ENCODE results near the gene CALR3.
"Not testable (repeated sequence)": the region's sequence is repeated elsewhere in the genome, so short reads cannot be mapped to it uniquely, and the experiment has no call there.

Gene CALR3, protein sequence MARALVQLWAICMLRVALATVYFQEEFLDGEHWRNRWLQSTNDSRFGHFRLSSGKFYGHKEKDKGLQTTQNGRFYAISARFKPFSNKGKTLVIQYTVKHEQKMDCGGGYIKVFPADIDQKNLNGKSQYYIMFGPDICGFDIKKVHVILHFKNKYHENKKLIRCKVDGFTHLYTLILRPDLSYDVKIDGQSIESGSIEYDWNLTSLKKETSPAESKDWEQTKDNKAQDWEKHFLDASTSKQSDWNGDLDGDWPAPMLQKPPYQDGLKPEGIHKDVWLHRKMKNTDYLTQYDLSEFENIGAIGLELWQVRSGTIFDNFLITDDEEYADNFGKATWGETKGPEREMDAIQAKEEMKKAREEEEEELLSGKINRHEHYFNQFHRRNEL

DNA sequence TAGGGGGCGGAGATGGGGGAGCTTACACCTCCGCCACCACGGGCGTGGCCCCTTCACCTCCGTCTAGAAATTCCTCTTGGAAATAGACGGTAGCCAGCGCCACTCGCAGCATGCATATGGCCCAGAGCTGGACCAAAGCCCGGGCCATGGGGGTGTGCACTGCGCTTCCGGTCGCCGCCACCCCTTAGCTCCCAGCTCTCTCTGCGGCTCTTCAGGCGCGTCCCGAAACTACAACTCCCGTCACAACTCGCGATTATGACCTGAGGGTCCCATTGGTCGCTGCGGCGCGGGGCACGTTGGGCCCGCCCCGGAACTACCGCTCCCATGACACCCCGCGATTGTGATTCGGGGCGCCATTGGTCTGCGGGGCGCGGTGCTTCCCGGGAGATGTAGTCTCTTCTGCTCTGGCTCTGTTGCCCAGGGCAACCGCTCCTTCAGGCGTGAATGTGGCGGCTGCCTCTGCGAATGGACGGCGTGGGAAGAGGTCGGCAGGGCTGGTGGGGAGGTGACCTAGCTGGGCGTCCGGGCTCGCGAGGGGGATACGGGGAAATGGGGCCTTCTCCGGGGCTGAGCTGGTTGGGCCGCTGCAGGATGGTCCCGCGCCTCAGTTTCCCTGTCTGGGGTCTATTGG lies at the start of gene CALR3, which contains the start of gene C19orf44:
CALR3 (minus strand) TSS at position 186 of the 631 bp plus-strand sequence; CDS start at position 148, 38 bp downstream.
C19orf44 (plus strand) TSS at position 413 of the 631 bp plus-strand sequence. CDS start 4,399 bp downstream, outside the sequence.
- intact Hi-C loops (cut with DNase I): loop anchor here (5.0 kb wide), 1 partner anchor 46 kb away; the partner anchor contains the start of gene CHERP
- DNase-seq: peak; percentile 97 to 100 (median 99)

DNA sequence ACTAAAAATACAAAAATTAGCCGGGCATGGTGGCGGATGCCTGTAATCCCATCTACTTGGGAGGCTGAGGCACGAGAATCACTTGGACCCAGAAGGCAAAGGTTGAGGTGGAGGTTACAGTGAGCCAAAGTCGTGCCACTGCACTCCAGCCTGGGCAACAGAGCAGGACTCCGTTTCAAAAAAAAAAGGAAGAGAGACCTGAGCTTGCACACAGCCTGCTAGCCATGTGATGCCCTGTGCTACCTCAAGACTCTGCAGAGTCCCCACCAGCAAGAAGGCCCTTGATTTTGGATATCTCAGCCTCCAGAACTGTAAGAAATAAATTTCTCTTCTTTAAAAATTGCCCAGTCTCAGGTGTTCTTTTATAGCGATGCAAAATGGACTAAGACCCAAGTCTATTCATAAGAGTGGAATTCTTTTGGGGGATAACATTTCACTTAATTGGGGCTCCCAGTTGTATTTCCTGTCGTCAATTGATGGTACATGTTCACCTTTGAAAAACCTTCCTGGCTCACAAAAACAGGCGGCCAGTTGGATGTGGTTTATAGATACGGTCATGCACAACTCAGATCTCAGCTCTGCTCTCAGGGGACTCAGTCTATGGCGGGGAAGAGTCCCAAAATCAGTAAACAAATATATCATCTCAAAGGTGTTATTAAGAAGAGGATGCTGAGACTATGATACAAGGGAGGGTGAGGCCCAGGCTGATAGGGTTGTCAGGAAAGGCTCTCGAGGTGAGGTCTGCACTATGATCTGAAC lies 48.7 kb upstream of the CALR3 start:
- DNase-seq: no peak
- intact Hi-C loops (cut with DNase I): loop anchor here (5.0 kb wide), 1 partner anchor 47 kb away; the partner anchor contains the start of genes C19orf44 and CALR3

DNA sequence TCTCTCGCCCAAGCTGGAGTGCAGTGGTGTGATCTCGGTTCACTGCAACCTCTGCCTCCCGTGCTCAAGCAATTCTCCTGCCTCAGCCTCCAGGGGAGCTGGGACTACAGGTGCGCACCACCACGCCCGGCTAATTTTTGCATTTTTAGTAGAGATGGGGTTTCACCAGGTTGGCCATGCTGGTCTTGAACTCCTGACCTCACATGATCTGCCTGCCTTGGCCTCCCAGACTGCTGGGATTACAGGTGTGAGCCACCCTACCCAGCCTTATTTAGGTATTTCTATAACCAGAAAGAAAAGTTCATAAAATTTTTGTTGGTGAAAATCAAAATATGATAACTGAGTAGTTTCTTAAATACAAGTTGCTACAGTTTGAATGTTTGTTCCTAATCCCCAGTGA lies 47.8 kb upstream of the CALR3 start:
- intact Hi-C loops (cut with DNase I): loop anchor here (5.0 kb wide), 1 partner anchor 46 kb away; the partner anchor contains the start of genes C19orf44 and CALR3
- not testable (repeated sequence) for DNase-seq

DNA sequence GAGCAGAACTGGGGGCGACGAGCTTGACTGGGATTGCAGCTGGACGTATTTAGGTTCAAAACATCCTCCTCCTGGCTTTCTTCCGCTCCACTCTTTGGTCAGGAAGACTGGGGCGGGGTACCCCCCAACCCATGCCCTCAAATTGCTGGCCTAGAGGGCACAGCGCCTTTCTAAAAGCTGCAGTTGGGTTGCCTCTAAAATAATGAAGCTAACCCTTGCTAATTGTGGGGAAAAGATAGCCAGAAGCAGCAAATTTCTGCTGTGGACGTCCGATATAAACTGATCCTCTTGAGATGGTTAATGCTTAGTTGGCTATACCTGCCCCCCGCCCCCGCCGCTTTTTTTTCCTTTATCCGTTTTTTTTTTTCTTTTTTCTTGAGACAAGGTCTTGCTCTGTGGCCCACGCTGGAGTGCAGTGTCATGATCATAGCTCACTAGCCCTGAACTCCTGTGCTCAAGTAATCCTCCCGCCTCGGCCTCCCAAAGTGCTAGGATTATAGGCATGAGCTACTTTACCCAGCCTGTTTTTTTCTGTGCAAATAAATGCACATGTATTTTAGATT lies 47.0 kb upstream of the CALR3 start:
- intact Hi-C loops (cut with DNase I): loop anchor here (1.0 to 5.0 kb wide), 3 partner anchors 46 to 117 kb away; partner anchors contain the start of genes C19orf44, CALR3, MED26 and SMIM7
- DNase-seq: peak in 1 of 10 donors; percentile 87

DNA sequence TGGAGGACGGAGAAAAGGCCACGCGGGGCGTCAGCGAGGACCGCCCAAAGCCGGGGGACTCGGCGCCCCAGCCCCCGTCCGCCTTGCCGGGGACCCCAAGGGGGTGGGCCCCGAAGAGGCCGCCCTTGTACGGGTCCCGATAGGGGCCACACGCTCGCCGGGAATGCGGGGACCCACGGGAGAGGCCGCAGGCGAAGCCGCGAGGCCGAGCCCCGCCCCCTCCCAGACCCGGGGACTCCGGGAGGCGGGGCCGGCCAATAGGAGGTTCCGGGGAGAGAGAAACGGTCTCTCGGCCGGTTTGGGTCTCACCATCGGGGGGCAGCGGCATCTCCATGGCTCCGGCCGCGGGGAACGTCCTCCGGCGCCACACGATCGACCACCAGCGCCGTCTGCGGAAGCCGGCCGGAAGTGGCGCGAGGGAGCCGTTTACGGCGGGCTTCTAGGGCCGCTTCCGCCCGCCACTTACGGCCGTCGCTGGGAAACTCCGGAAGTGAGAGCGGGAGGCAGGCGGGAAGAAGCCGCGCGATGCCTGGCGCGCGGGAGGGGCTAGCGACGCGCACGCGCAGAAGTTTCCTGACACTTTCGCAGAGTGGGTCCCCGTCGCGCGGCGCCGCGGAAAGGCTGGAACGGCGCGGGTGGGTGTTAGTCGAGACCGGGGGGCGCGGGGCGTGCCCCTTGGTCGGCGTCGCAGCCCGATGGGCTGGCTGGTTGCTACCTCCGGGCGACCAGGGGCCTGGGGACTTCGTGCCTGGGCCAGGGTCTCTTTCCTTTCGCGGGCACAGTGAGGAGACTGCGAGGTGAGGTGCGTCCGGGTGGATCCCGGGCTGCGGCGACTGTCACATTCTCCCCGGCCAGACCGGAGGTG lies 46.3 kb upstream of the CALR3 start, which contains the start of gene CHERP:
CHERP (minus strand) TSS at position 393 of the 865 bp plus-strand sequence; CDS start at position 334, 59 bp downstream.
- peak; percentile 90 to 99 (median 92) for DNase-seq
- intact Hi-C loops (cut with DNase I): loop anchor here (1.0 to 5.0 kb wide), 3 partner anchors 45 to 118 kb away; partner anchors contain the start of genes C19orf44, CALR3, MED26 and SMIM7

DNA sequence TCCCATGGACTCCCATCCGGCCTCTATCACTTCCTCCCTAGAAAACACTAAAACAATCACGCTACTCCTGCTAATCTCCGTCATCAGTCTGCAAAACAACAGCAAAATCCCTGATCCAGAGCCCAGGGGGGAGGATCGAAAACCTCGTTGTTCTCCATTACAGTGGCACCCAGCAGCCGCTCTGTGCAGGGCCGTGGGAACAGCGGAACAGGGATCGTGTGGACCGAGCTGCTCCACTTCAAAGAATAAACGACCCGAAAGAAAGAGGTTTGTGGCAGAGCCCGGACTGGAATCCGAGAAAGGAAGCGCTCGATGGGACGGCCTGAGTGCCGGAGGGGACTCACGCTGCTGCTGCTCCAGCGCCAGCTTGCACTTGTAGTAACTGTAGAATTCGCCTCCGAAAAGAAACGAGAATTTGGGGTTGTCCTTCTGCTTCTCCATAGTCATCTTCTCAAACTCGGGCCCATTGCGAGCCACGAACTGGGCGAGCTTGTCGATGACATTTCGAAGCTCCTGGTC lies 45.6 kb upstream of the CALR3 start:
- no peak for DNase-seq

DNA sequence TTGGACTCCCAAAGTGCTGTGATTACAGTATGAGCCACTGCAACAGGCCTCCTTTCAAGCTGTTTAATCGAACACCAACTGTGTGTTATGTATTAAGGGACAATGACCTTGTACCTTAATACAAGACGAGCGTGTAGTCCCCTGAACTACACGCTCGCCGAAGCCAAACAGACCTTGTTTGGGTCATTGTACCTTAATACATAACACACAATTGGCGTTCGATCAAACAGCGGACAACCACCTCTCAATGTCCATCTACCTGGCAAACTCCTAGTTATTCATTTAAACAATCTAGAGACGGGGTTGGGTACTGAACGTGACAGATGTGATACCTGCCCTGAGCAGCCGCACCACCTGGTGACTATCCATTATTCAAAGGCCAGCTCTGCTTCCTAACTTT lies 45.0 kb upstream of the CALR3 start:
- intact Hi-C loops (cut with DNase I): loop anchor here (5.0 kb wide), 1 partner anchor 44 kb away; the partner anchor contains the start of genes C19orf44 and CALR3
- DNase-seq: no peak

More for the DNA sequence above, 45.6 kb upstream of the CALR3 start:
- intact Hi-C loops (cut with DNase I): loop anchor here (1.0 to 5.0 kb wide), 3 partner anchors 44 to 119 kb away; partner anchors contain the start of genes C19orf44, CALR3, MED26 and SMIM7

DNA sequence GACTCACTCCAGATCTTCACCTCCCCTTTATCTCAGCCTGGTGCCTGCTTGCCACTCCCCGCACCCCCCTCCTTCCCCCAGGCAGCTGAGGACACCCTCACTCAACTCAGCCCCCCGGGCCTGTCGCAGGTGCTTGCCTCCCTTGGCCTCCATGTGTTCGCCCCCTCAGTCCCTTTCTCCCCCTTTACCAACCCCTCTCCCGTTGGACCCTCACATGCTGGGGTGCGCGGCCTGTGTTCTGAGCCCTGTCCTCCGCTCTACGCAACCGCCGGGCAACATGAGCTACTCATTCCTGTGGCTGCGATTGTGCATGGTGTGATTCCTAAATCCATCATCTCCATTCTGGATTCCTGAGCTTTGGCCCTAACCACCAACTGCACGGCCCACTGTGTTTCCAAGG lies 41.1 kb upstream of the CALR3 start:
- no peak for DNase-seq
- intact Hi-C loops (cut with DNase I): no loop called here

DNA sequence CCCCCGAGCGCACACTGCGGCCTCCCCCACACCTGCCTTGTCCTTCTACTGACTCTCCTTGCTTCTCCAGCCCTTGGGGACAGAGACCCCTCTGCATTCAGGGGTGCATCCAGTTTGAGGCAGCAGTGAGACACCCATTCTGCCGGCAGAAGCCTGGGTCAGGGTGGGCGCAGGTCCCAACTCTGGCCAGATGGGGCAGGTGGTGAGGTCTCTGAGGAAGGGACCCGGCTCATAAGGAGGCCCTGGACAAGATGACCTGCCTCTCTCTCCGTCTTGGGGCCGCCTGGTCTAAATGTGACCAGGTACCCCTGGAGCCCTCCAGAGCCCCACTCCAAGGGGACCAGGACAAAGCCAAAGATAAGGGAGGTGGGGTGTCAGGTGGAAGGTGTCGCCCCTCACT lies 40.2 kb upstream of the CALR3 start:
- no peak for DNase-seq
- intact Hi-C loops (cut with DNase I): no loop called here

DNA sequence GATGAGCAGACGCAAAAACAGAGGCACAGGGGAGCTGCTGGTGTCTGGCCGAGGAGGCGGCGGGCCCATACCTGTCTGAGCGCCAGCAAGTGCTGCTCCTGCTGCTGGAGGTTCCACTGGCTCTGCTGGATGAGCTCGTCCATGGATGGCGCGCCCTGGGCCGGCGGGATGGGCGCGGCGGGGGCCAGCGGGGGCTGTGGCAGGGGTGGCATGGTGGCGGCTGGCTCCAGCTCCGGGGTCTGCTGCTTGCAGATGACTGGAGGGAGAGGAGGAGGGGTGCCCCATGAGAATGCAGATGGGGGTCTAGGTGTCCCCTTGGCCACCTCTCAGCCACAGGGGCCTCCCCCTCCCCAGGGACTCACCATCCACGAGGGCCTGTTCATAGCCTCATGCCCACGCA lies 39.4 kb upstream of the CALR3 start:
- no peak for DNase-seq
- intact Hi-C loops (cut with DNase I): no loop called here

DNA sequence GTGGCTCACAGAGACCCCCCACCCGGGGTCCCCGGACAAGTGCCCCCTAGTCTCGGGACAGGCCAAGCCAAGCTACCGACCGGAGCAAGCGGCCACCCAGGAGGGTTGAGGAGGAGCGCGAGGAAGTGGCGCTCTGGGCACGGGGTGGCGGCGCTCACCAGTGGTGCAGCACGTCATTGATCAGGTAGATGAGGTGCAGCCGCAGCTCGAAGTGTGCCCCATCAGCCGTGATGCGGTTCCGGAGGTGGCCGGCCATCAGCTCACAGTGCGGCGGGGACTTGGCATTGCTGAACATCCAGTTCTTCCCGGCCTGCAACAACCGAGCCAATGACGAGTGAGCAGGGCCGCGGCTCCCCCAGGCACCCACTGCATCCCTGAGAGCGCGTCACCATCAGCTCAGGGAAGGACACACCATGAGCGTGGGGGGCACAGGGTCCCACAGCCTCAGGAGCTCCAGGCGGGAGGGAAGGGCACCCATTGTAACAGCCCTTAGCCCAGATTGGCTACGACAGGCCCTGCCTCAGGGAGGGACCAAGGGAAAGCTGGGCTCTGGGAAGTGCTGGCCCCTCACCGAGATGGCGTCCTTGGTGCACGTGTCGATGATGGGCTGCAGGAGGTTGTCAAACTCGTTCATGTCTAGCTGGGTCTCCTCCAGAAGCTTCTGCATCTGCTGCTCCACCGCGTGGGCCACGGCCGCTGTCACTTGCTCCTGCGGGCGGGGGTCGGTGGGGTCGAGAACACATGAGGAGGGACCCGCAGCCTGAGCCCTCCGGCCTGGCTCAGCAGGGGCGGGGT lies 36.7 kb upstream of the CALR3 start:
- DNase-seq: no peak
- intact Hi-C loops (cut with DNase I): no loop called here

DNA sequence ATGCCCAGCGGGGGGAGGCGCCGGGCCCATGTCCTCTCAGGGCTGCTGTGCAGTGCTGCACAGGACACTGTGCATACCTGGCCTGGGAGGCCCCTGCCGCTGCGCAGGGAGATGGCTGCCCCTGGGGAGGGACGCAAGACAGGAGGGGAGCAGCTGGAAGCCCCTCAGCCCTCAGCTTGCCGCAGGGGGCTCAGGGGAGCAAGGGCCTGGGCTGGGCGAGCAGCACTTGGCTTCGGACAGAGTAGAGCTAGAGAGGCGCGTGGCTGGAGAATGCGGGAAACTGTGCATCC lies 35.4 kb upstream of the CALR3 start:
- intact Hi-C loops (cut with DNase I): no loop called here
- DNase-seq: no peak

DNA sequence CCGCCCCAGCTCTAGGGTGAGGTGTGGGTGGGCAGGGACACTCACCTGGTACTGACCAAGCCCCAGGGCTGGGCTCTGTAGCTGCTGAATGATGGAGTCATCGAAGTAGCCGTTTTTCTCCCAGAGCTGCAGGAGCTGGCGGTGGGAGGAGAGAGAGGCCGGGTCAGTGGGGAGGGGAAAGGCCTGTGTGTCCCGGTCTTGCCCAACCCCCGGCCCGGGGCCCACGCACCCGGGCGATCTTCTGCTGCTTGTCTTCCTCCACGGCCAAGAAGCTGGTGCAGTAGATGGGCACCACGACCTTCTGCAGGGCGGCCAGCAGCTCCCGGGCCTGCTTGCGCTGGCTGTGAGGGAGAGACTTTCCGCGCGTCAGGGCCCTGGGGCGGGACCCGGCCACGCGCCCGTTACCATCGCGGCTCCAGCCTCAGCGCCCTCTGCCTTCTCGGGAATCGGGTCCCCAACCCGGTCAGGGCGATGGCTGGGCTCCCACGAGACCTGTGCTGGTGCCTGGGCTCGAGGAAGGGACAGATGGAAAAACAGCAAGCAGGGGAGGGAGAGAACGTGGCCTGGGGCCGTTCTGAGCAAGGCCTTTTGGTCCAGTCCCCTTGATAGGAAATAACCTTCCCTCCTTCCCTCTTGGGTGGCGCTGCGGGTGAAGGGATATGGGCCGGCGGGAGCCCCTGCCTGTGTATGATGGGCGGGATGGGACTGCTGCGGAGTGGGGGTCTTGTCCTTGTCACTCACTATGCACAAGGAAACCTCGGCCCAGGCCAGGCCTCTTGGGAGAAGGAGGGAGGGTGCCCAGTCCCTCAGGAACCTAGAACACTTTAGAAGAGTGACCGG lies 34.8 kb upstream of the CALR3 start:
- no peak for DNase-seq
- intact Hi-C loops (cut with DNase I): no loop called here

DNA sequence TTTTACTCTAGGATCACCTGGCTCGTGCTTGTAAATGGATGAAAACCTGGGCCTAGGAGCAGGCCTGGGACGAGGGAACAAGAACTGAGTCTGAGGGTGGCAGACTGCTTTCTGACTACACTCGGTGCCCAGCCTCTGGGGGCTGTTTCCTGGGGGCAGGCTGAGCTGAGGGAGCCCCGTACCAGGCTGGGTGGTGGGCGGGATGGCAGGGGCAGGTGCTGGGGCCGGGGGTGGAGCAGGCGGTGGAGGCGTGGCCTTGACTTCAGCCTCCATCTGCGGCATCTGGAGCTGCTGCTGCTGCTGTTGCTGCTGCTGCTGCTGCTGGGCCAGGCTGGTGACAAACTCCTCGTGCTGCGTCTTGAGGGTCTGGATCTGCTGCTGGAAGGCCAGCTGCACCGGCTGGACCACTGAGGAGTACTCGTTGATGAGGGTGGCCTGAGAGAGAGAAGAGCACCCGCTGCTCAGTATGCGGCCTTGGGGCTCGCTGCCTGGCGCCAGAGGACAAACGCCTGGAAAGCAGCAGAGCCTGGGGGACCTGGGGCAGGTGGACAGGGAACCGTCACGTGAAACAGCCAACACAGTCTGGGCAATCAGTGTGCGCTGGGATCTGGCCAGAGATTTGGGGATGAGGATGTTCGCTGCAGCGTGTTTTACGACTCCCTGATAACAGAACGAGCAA lies 33.6 kb upstream of the CALR3 start:
- no peak for DNase-seq
- intact Hi-C loops (cut with DNase I): no loop called here

DNA sequence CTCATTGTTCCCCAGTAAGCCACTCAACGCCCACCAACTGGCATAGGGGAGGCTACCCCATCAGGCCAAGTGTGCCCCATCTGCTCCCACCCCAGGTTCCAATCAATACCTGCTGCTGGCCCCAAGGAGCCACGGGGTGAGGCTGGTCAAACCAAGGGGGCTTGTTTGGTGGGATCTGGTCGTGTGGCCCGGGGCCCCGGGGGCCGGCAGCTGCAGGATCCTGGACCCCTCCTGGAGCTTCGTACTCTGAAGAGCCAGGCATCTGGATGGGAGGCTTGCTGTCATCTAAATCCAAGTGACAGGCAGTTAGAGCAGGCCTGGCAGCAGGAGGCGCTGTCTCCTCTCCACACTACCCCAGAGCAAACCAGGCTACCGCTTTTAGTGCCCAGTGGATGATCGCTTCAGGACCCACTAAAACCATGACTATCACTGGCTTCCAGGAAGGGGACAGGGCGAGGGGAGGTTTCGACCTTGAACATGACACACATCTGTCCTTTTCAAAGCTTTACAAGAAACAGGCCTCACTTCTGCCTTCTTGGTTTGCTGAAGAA lies 32.1 kb upstream of the CALR3 start:
- no peak for DNase-seq

DNA sequence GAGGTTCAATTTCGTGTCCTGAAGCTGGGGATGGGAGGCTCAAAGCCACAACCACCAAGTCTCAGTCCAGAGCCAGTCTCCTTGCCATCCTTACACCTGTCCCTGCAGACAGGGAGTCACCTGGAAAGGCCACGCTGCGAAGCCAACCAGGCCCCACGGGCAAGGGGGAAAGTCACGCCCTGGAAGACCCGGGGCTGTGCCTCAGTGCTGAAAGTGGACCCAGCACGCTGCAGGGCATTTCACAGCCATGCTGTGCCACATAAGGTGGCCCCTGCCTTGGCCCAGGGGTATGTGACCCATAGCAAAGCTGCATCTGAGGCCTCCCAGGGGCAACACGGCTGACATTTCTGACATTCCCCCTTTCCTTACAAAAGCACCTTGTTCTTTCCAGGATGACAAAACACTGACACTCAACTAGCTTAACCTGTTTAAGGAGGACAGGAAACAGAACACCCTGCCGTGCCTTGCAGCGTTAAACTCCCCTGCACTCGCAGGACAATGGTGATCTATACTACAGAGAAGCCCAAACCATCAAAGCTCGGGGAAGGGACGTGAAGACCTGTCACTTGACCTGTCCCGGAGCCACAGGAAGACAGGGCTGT lies 31.5 kb upstream of the CALR3 start:
- no peak for DNase-seq
- intact Hi-C loops (cut with DNase I): no loop called here

More for the DNA sequence above, 32.1 kb upstream of the CALR3 start:
- intact Hi-C loops (cut with DNase I): no loop called here

Measured in posterior cingulate gyrus (tissue), 11 donors.